Kidney (tissue), 14 donors: ENCODE data around the gene DGKI. TPM values are rescaled to one million over a fixed set of nuclear protein-coding genes. Genes with fewer than 3 reads are reported as not detected.

Experiments
- DNase-seq, 5 donors: peaks; one replicate each; pipeline ENCODE4 v3.0.0-alpha.2; 2013 to 2020
- FAIRE-seq: peaks from 2 replicates; lab custom pipeline; 2012; peaks lifted over from hg19 to GRCh38; lab: Jason Lieb, UNC
- H3K27ac ChIP-seq, 2 donors: one replicate each; pipeline ENCODE4 v1.7.0; 2013; ENCODE audit warnings: low read depth in 2 of 2, low read length in 2 of 2, inconsistent platforms in 1 of 2
- H3K27me3 ChIP-seq: one replicate; pipeline ENCODE4 v1.7.1; 2013; ENCODE audit warnings: low read length, inconsistent platforms; ENCODE audit not compliant: control insufficient read depth, insufficient read depth
- H3K36me3 ChIP-seq, 3 donors: one replicate each; pipeline versions ENCODE4 v1.7.0 to v1.7.1; 2013; ENCODE audit warnings: low read length in 3 of 3, control low read depth in 1 of 3, inconsistent platforms in 1 of 3; ENCODE audit not compliant: insufficient read depth in 3 of 3, control insufficient read depth in 2 of 3
- H3K4me1 ChIP-seq, 3 donors: one replicate each; pipeline versions ENCODE4 v1.7.0 to v1.7.1; 2013; ENCODE audit warnings: low read length in 3 of 3, inconsistent platforms in 1 of 3, low read depth in 1 of 3; ENCODE audit not compliant: control insufficient read depth in 2 of 3, insufficient read depth in 2 of 3
- H3K4me3 ChIP-seq, 3 donors: one replicate each; pipeline versions ENCODE4 v1.7.0 to v1.8.1; 2013; ENCODE audit warnings: low read length in 3 of 3, control low read depth in 1 of 3, inconsistent platforms in 1 of 3
- H3K9ac ChIP-seq, 3 donors: one replicate each; pipeline versions ENCODE4 v1.7.0 to v1.7.1; 2013; ENCODE audit warnings: low read length in 3 of 3, control low read depth in 1 of 3, inconsistent platforms in 1 of 3
- H3K9me3 ChIP-seq, 3 donors: one replicate each; pipeline versions ENCODE4 v1.7.0 to v1.7.1; 2013; ENCODE audit warnings: low read length in 3 of 3, control low read depth in 1 of 3, inconsistent platforms in 1 of 3; ENCODE audit not compliant: control insufficient read depth in 2 of 3, insufficient read depth in 1 of 3
- CTCF ChIP-seq: IDR thresholded peaks from 3 replicates; pipeline ENCODE4 v1.5.1; 2012; ENCODE audit warnings: mild to moderate bottlenecking, moderate library complexity, borderline replicate concordance; ENCODE audit not compliant: insufficient read depth; ENCODE audit errors: extremely low read depth
- intact Hi-C: fragments of 100-400 bp; cut with DNase I; formaldehyde crosslinking; loops from one replicate; pipeline ENCODE4 v1.11.1; 2022
- polyA plus RNA-seq: library from polyadenylated mRNA; stranded (reverse); fragments of 350-450 nt; fragmentation: Illumina TruSeq; extraction: RNeasy Lipid Tissue Mini Kit (QIAGEN cat#74804); gene quantifications from one replicate; pipeline ENCODE4 v1.2.3, GENCODE V29; 2014; ENCODE audit warnings: low read depth, low replicate concordance; ENCODE audit not compliant: insufficient read depth
- total RNA-seq: library from RNA; stranded (reverse); fragmentation: NEBNext Ultra II Directional; extraction: Animal tissue kit (Norgen Biotek cat#: 25700); gene quantifications from one replicate; pipeline ENCODE4 v1.2.1, GENCODE V29; 2021
- donor health status: control.
- donor health status: control.
- donor health status: control.
- donor health status: control.
- donor health status: control.
- donor health status: DM: yes; HTN: yes; CAD: no.
- donor health status: Normal renal cell carcinoma (clear cell type).

Gene DGKI
- total and polyA plus RNA-seq, 2 donors from 2014 or later: 1.3 to 2.5 TPM

DNA sequence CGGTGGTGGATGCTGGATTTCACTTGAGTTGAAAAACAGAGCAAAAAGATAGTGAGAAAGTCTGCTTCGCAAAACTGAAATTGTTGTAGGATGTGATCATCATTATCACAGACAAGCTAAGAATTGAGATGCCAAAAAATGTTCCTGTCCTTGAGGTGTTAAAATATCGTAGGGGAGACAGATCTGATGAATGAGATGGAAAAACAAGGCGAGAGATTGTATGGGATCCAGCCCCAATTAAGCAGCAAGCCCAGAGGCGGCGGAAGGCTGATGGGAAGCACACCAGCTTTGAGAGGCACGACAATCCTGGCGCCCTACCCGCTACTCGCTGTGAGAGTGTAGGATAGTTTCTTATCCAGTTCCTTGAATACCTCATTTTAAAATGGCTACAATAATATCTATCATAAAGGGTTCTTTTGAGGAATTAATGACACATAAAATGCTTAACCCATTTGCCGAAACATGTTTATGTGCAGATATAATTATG, 372.2 kb downstream of the DGKI start:
- Histone ChIP-seq H3K27ac (no peak overlapping the region), H3K4me3 (no peak overlapping the region), H3K9me3 (no peaks in the 10 kb centered on the region), H3K4me1 (no peaks in the 10 kb centered on the region), H3K9ac (no peak overlapping the region), H3K27me3 (no peaks in the 10 kb centered on the region), H3K36me3 (no peaks in the 10 kb centered on the region)
- DNase-seq (no peak), FAIRE-seq (no peak)
- no peak for TF ChIP-seq CTCF
- intact Hi-C loops: no loop called here

GRCh38 chr7:137471128-137471527, 375.6 kb downstream of the DGKI start:
- no peaks in the 10 kb centered on the region for H3K4me1 ChIP-seq
- H3K9ac ChIP-seq: no peak overlapping the region
- intact Hi-C loops: no loop called here
- H3K4me3 ChIP-seq: no peak overlapping the region
- no peaks in the 10 kb centered on the region for H3K36me3 ChIP-seq
- no peaks in the 10 kb centered on the region for H3K27me3 ChIP-seq
- H3K27ac ChIP-seq: no peak overlapping the region
- FAIRE-seq: no peak
- no peak for TF ChIP-seq CTCF
- H3K9me3 ChIP-seq: no peaks in the 10 kb centered on the region
- DNase-seq: no peak

DNA sequence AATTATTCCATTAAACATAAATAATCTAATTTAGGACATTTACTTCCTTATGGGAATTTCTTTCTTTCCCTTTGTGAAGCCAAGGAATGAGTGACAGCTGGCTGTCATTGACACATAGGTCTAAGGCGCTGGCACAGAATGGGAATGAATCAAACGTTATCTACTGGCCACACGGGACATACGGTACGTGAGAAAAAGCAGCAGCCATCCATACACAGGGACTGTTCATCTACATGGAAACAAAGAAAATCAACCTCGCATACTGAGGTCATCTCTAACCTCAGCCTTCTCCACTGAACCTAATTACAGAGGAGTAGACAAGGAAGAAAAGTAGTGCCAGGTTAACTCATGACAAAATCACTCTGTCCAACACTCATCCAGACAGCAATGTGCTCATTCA, 376.9 kb downstream of the DGKI start:
- Histone ChIP-seq H3K4me1 (no peaks in the 10 kb centered on the region), H3K27ac (no peak overlapping the region), H3K27me3 (no peaks in the 10 kb centered on the region), H3K9me3 (no peaks in the 10 kb centered on the region), H3K36me3 (no peaks in the 10 kb centered on the region), H3K9ac (no peak overlapping the region), H3K4me3 (no peak overlapping the region)
- TF ChIP-seq CTCF: no peak
- no peak for FAIRE-seq
- DNase-seq: no peak
- intact Hi-C loops: no loop called here

DNA sequence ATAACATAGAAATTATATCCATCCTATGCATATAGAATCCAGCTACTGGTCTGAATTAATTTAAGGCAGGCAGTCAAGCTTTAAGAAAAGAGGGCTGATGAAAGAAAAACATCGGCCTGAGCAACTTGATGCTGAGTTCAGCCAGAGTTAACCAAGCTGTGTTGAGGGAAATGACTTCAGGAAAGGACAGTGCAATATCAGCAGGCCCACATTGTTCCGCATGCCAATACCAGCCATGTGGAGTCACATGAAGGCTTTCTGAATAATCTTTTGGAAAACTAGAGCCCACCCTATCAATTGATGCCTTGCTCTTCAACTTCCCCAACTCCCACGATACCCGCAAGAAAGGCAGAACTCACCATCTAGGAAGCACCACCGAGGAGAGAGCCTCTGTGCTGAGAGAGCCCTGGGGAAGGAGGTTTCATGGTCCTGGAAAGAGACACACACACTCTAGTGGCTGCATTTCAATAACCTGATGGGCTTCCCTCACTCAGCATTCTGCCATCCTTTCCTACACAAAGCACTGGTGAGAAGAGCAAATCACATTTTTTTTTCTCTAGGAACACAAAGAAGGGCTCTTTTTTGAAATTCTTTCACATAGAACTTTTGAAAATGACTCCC, 377.5 kb downstream of the DGKI start:
- Histone ChIP-seq H3K4me3 (no peak overlapping the region), H3K36me3 (no peaks in the 10 kb centered on the region), H3K27me3 (no peaks in the 10 kb centered on the region), H3K27ac (no peak overlapping the region), H3K9me3 (no peaks in the 10 kb centered on the region), H3K4me1 (no peaks in the 10 kb centered on the region), H3K9ac (no peak overlapping the region)
- TF ChIP-seq CTCF: no peak
- DNase-seq (peak in 2 of 5 donors; percentile 14 to 29), FAIRE-seq (no peak)
- intact Hi-C loops: no loop called here
